LNCaP clone FGC (cell line): ENCODE measurements around the gene REV3L.
"Not testable (repeated sequence)": the region's sequence is repeated elsewhere in the genome, so short reads cannot be mapped to it uniquely, and the experiment has no call there.

ENCODE experiments used
- DNase-seq: peaks from one replicate; pipeline ENCODE4 v3.0.0-alpha.2; 2011; ENCODE audit warnings: low read depth
- H3K4me3 ChIP-seq: 2 replicates; pipeline ENCODE4 v1.5.1; 2011; ENCODE audit warnings: mild to moderate bottlenecking, low read depth, low read length, control low read depth
- TF ChIP-seq, protein P1 (sequence below): IDR thresholded peaks from 2 replicates; pipeline ENCODE4 v1.5.1; 2012; ENCODE audit warnings: mild to moderate bottlenecking; ENCODE audit not compliant: control insufficient read depth, insufficient read depth; ENCODE audit errors: extremely low read depth

REV3L gene

DNA sequence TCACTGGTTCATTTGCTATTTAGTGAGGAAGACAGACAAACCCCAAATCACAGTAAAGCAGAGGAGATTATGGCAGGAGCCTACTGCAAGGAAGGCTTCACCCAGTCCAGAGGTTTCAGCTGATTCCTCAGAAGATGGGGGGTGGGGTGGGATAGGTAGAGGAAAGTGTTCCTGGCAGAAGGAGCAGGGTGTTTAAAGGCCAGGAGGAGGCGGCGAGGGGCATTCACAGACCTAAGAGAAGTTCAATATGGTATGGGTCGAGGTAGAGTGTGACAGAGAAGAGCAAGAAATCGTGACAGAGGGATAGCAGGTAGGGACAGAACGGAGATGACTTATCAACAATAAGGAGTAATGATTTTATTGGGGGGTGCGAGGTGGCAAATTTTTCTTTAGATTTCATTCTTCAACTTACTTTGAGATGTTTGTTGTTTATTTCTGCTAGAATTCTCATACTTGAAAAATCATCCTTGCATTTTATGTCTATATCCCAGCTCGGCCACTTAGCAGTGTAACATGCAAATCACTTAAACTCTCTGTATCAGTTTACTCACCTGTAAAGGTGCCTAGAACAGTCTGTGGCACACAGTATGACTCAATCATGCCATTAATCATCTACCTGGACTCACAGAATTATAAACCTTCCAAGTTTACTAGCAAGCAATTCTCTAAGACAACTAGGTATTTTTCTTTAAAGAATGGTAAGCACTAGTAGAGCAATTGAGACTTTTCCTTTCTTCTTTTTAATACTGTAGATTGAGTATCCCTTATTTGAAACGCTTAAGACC, 176.7 kb downstream of the REV3L start:
- TF ChIP-seq, protein P1, sequence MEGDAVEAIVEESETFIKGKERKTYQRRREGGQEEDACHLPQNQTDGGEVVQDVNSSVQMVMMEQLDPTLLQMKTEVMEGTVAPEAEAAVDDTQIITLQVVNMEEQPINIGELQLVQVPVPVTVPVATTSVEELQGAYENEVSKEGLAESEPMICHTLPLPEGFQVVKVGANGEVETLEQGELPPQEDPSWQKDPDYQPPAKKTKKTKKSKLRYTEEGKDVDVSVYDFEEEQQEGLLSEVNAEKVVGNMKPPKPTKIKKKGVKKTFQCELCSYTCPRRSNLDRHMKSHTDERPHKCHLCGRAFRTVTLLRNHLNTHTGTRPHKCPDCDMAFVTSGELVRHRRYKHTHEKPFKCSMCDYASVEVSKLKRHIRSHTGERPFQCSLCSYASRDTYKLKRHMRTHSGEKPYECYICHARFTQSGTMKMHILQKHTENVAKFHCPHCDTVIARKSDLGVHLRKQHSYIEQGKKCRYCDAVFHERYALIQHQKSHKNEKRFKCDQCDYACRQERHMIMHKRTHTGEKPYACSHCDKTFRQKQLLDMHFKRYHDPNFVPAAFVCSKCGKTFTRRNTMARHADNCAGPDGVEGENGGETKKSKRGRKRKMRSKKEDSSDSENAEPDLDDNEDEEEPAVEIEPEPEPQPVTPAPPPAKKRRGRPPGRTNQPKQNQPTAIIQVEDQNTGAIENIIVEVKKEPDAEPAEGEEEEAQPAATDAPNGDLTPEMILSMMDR: no peak
- no peak overlapping the region for H3K4me3 ChIP-seq
- DNase-seq: no peak

DNA sequence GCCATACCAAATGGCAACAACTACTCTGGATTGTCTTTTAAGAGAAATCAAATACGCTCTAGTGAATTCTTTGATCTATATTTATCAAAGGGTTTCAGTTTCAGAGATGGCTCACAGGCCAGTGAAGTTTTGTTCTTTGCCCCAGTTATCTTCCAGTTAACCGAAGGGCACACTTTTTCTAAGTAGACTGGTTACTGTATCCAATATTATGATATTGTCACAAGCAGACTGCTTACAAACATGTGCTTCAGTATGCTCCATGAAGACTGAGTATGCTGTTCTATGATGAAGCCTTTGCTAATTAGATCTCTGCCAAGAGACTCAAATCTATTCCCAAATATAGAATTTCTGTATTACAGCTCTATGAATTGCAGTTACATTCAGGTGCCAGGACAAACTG, 181.1 kb downstream of the REV3L start:
- DNase-seq: no peak
- TF ChIP-seq, protein P1: no peak
- no peak overlapping the region for H3K4me3 ChIP-seq

DNA sequence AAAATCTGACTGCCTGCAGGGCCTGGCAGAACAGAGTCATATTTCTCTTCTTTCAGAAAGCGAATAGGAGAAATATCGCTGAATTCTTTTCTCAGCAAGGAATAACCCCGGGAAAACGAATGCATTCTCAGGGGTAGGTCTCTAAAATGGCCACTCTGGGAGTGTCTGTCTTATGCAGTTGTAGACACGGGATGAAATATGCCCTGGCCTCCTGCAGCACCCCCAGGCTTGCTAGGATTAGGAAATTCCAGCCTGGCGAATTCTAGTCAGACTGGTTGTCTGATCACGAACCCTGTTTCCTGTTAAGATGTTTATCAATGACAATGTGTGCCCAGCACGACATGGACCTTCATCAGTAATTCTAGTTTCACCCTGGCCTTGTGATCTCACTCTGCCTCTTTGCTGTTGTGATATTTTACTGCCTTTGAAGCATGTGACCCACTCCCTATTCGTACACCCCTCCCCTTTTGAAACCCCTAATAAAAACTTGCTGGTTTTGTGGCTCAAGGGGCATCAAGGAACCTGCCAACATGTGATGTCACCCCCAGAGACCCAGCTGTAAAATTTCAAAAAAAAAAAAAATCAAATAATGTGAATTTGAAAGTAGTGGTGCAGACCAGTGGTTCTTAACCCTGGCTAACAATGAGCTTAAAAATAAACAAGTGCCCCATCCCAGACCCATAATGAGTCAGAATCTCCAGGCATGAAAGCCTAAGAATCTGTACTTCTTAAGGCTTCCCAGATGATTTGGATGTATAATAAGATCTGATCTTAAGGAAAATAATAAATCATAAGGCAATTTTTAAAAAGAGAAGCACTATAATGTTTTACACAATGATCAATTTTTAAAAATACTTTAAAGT, 181.8 kb downstream of the REV3L start:
- not testable (repeated sequence) for H3K4me3 ChIP-seq
- peak; percentile 7 for DNase-seq

DNA sequence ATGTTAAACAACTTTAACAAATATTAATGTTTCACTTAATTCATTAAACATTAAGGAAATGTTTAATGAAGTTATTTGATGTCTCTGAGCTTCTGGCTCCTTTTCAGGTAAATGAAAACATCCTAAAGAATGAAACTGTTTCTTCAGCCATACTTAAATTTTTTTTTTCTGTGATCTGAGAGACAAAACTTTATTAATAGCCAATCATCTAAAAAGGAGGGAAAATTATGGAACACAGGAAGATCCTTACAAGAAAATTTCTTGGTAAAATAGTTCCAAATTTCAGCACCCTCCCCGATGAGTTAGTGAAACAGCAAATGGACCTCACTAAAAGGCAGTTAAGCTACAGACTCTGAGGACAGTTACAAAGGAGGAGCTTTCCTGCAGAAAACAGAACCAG, 185.2 kb downstream of the REV3L start:
- TF ChIP-seq, protein P1: no peak
- H3K4me3 ChIP-seq: no peak overlapping the region
- no peak for DNase-seq

DNA sequence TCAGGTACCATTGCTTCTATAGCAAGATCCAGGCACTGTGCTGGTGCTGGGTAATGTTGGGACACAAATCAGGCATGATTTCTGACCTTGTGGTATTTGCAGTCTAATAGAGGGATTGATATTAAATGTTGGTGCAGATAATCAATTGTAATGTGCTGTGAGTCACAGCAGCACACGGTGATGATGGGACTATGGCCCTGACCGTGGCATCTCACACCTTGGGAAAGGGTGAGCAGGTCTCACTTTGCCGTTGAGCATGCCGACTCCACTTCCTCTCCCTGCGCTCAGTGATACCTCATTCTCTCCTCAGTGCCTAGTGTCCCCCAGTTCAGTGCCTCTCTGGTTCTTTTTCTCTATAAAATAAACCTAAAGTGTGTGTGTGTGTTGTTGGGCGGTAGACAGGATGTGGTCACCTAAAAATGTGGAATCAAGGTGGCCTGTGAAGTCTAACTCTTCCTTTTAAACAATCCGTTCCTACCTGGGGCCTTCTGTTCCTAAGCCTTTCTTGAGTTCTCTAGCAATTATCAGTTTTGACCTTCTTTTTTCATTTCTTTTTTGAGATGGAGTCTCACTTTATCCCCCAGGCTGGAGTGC, 188.5 kb downstream of the REV3L start:
- DNase-seq: no peak
- no peak overlapping the region for H3K4me3 ChIP-seq
- TF ChIP-seq, protein P1: no peak

DNA sequence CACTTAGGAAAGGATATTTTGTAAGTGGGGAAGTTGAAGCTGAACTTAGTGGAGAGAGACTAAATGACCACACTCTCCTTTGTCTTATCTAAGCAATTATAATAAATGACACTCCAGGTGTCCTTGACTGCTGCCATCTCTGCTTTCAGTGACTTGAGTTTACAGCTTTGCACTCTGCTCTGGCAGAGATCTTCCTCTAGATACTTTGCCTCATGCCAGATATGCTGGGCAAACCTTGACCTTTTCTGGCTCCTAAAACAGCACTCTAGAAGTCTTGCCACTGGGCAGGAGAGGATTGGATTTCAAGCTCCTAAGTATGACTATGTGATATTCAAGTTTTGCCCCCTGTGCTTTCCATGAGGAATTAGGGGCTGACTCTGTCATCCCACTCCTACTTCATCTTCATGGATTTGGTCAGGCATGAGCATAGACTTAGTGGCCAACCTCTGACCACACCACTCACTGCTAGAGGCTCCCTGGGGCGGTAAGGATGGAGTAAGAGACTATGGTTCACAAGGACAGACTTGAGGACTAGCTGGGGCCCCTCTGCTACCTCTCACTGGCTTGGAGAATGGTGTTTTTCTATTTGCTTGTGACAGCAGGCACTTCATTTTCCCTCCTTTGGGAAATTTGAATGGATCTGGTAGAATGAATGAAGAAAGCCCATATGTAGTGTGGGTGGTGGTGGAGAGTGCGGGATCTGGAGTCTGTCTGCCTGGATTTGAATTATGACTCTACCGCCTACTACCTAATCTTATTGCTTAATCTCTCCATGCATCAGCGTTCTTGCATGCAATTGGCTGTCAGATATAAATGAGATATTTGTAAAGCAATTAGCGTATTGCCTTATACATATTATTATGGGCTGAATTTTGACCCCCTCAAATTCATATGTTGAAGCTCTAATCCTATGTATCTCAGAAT, 191.4 kb downstream of the REV3L start:
- no peak overlapping the region for H3K4me3 ChIP-seq
- no peak for DNase-seq
- TF ChIP-seq, protein P1: no peak

DNA sequence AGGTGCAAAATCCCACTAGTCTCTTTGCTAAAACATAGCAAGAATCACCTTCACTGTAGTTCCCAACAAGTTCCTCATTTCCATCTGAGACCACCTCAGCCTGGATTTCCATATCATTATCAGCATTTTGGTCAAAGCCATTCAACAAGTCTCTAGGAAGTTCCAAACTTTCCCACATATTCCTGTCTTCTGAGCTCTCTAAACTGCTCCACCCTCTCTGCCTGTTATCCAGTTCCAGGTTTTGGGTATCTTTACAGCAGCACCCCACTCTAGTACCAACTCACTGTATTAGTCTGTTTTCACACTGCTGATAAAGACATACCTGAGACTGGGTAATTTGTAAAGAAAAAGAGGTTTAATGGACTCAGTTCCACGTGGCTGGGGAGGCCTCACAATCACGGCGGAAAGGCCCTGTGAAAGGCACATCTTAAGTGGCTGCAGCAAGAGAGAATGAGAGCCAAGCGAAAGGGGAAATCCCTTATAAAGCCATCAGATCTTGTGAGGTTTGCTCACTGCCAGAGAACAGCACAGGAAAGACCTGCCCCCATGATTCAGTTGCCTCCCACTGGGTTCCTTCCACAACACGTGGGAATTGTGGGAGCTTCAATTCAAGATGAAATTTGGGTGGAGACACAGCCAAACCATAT, 192.2 kb downstream of the REV3L start:
- not testable (repeated sequence) for DNase-seq, H3K4me3 ChIP-seq

DNA sequence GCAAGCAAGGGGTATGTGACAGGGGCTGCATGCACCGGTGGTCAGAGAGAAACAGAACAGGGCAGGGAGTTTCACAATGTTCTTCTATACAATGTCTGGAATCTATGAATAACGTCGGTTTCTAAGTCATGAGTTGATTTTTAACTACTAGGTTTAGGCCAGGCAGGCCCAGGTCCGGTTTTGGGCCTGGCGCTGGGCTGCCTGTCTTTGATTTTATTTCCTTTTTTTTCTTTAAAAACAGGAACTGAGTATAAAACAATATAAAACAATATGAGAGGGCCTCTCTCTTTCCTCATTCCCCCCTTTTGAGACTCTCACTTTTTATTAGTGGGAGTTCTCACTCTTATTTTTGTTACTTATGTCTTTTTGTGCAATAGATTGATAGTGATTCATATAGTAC, 198.7 kb downstream of the REV3L start:
- not testable (repeated sequence) for DNase-seq, H3K4me3 ChIP-seq
